Osteoblast (primary cell): ENCODE data around the gene MAPKAPK3. TPM values are rescaled to one million over a fixed set of nuclear protein-coding genes. Genes with fewer than 3 reads are reported as not detected.
A peak's percentile ranks its signal among the peaks of the same experiment; 100 is the strongest.

ENCODE experiments used
- DNase-seq: peaks from one replicate; pipeline ENCODE4 v3.0.0; 2011; ENCODE audit warnings: low spot score, mixed read lengths; ENCODE audit not compliant: insufficient read length; ENCODE audit errors: missing footprints
- H2AFZ ChIP-seq: 2 replicates; pipeline ENCODE4 v1.6.0; 2011; ENCODE audit warnings: mild to moderate bottlenecking, low read length
- H3K27ac ChIP-seq: 2 replicates; pipeline ENCODE4 v1.5.1; 2011; ENCODE audit warnings: mild to moderate bottlenecking, low read depth, low read length, moderate library complexity
- H3K27me3 ChIP-seq: 2 replicates; pipeline ENCODE4 v1.6.0; 2012; ENCODE audit warnings: mild to moderate bottlenecking, control low read depth, inconsistent platforms, low read length, moderate library complexity; ENCODE audit not compliant: insufficient read depth
- H3K36me3 ChIP-seq: 2 replicates; pipeline ENCODE4 v1.5.1; 2011; ENCODE audit warnings: mild to moderate bottlenecking, low read length, control low read depth, moderate library complexity; ENCODE audit not compliant: insufficient read depth
- H3K4me1 ChIP-seq: 2 replicates; pipeline ENCODE4 v1.5.1; 2011; ENCODE audit warnings: mild to moderate bottlenecking, low read length, control low read depth, moderate library complexity; ENCODE audit not compliant: insufficient read depth
- H3K4me2 ChIP-seq: 2 replicates; pipeline ENCODE4 v1.6.0; 2011; ENCODE audit warnings: mild to moderate bottlenecking, low read length; ENCODE audit not compliant: insufficient read depth
- H3K4me3 ChIP-seq: fragments of 200-600 bp; sonication (generic); 3 replicates; pipeline ENCODE4 v1.5.1; 2012; ENCODE audit warnings: mild to moderate bottlenecking, low read length, inconsistent platforms; ENCODE audit not compliant: insufficient read depth
- H3K79me2 ChIP-seq: 2 replicates; pipeline ENCODE4 v1.6.0; 2012; ENCODE audit warnings: mild to moderate bottlenecking, low read length, control low read depth, inconsistent platforms; ENCODE audit not compliant: insufficient read depth
- H3K9me3 ChIP-seq: 2 replicates; pipeline ENCODE4 v1.5.1; 2011; ENCODE audit warnings: low read depth, low read length, control low read depth
- H4K20me1 ChIP-seq: 2 replicates; pipeline ENCODE4 v1.6.0; 2012; ENCODE audit warnings: mild to moderate bottlenecking, low read length, control low read depth; ENCODE audit not compliant: insufficient read depth
- total RNA-seq: library from RNA; depleted of rRNA; stranded (reverse); fragments of >200 nt; gene quantifications from 2 replicates; pipeline ENCODE4 v1.2.3, GENCODE V29; 2012
- TF ChIP-seq, protein P1 (sequence below): IDR thresholded peaks from 2 replicates; pipeline ENCODE4 v1.5.1; 2011; ENCODE audit warnings: mild to moderate bottlenecking, low read depth, low read length, moderate library complexity; ENCODE audit errors: extremely low read depth

MAPKAPK3 gene
- total RNA-seq, 1 donor = 56.5 TPM

DNA sequence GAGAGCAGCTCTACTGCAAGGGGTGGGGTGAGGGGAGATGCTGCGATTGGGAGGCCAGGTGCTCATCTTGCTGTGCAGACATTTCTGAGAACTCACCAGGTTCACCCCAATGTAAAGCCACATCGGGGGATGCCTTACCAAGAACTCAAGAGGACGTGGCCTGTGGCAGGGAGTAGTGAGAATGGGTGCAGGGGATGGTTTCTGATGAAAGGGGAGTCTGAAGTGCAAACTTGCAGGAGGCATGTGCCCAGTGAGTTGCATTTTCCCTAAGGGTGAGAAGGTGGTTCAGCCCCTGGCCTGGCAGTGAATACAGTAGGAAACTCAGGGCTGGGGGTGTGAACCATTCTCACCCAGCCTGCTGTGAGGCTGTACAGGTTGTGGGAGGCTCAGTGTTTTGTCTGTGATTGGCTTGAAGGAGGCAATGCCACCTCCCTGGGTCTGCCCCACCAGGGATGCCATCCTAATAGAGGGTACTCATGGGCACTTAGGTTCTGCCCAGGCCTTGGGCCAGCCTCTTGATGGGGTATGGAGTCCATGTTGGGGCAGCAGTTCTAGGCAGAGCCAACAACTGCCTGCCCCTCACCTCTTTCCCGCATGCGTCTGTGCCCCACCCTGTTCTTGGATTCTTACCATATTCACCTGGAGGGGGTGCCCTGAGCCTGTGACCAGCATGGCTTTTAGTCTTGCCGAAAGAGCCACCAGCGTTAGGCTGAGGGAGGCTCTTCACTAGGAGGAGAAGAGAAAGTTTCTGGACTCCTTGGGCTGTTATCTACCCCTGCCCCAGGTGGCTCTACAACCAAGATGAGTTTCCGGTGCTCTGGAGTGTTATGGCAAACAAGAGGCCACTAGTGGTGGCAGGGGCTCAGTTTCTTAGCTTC is 43.1 kb upstream of the MAPKAPK3 start:
- Histone ChIP-seq H4K20me1 (no peaks in the 10 kb centered on the region), H2AFZ (no peak overlapping the region), H3K27me3 (no peaks in the 10 kb centered on the region), H3K27ac (no peak overlapping the region), H3K4me3 (no peak overlapping the region), H3K79me2 (peaks cover 16% of the 10 kb centered on the region), H3K4me1 (peaks cover 8% of the 10 kb centered on the region), H3K4me2 (no peak overlapping the region), H3K9me3 (no peaks in the 10 kb centered on the region), H3K36me3 (peaks cover 20% of the 10 kb centered on the region)
- DNase-seq = peak; percentile 27
- TF ChIP-seq, protein P1, sequence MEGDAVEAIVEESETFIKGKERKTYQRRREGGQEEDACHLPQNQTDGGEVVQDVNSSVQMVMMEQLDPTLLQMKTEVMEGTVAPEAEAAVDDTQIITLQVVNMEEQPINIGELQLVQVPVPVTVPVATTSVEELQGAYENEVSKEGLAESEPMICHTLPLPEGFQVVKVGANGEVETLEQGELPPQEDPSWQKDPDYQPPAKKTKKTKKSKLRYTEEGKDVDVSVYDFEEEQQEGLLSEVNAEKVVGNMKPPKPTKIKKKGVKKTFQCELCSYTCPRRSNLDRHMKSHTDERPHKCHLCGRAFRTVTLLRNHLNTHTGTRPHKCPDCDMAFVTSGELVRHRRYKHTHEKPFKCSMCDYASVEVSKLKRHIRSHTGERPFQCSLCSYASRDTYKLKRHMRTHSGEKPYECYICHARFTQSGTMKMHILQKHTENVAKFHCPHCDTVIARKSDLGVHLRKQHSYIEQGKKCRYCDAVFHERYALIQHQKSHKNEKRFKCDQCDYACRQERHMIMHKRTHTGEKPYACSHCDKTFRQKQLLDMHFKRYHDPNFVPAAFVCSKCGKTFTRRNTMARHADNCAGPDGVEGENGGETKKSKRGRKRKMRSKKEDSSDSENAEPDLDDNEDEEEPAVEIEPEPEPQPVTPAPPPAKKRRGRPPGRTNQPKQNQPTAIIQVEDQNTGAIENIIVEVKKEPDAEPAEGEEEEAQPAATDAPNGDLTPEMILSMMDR = no peak

DNA sequence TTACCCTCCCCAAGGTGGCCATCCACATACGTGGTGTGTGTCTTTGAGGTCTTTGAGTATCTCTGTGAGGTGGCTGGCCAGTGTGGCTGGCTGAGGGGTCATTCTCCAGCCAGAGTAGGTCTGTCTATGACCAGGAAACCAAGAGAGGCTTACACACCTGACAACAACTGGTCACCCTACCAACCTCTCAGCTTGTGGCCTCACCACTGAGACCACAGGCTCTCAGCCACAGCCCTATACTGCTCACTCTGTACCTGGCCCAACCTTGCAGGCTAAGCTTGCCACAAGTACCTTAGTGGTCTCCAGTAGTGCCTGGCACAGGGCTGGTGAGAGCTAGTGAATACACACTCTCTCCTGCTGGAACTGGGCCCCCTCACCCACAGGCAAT is 42.5 kb upstream of the MAPKAPK3 start:
- Histone ChIP-seq H2AFZ (no peak overlapping the region), H3K79me2 (peaks cover 15% of the 10 kb centered on the region), H3K4me2 (no peak overlapping the region), H3K27me3 (no peaks in the 10 kb centered on the region), H3K4me1 (peaks cover 8% of the 10 kb centered on the region), H3K4me3 (no peak overlapping the region), H3K9me3 (no peaks in the 10 kb centered on the region), H3K36me3 (peaks cover 20% of the 10 kb centered on the region), H4K20me1 (no peaks in the 10 kb centered on the region), H3K27ac (no peak overlapping the region)
- peak; percentile 21 for DNase-seq
- TF ChIP-seq, protein P1 = no peak

DNA sequence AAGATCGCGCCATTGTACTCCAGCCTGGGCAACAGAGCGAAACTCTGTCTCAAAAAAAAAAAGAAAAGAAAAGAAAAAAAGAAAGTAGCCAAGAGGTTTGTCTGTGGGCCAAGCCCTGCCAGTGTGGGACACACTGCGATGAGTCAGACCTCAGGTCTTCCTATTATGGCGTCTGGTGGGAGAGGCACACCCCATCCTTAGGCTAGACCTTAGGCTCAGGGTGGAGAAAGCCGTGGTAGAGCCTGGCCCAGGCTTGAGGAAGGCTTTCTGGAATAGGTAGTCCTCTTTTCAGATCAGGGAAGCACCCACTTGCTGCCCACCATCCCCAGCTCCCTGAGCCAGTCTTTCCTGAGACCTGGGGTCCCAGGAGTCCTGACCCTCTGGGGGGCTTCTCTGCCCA is 41.6 kb upstream of the MAPKAPK3 start:
- TF ChIP-seq, protein P1 = no peak
- H3K79me2 ChIP-seq = peaks cover 6% of the 10 kb centered on the region
- H3K27me3 ChIP-seq = no peaks in the 10 kb centered on the region
- no peak overlapping the region for H3K4me3 ChIP-seq
- H4K20me1 ChIP-seq = no peaks in the 10 kb centered on the region
- DNase-seq = peak; percentile 78
- peaks cover 20% of the 10 kb centered on the region for H3K36me3 ChIP-seq
- H2AFZ ChIP-seq = no peak overlapping the region
- H3K9me3 ChIP-seq = no peaks in the 10 kb centered on the region
- no peak overlapping the region for H3K27ac ChIP-seq
- H3K4me1 ChIP-seq = peaks cover 3% of the 10 kb centered on the region
- no peak overlapping the region for H3K4me2 ChIP-seq

DNA sequence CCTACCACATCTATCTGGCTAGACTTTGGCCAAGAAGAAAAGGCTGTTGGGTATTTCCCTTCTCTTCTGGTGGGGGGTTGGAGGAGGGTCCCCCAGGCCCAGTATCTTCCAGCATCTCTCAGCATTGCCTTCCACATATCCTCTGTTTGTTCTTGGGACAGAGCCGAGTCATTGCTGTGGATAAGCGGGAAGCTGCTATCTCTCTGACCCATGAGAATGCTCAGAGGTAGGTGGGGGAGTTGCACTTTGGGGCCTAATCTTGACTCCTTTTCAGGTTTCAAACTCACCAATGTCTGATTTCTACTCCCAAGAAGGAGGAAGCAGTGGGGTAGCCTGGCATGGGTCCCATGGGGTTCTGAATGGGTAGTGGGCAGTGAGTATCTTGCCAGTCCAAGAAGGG is 39.6 kb upstream of the MAPKAPK3 start:
- DNase-seq = no peak
- Histone ChIP-seq H3K27ac (no peak overlapping the region), H4K20me1 (no peaks in the 10 kb centered on the region), H3K36me3 (peaks cover 28% of the 10 kb centered on the region), H2AFZ (no peak overlapping the region), H3K4me2 (no peak overlapping the region), H3K9me3 (no peaks in the 10 kb centered on the region), H3K79me2 (no peaks in the 10 kb centered on the region), H3K27me3 (no peaks in the 10 kb centered on the region), H3K4me1 (no peaks in the 10 kb centered on the region), H3K4me3 (no peak overlapping the region)
- TF ChIP-seq, protein P1 = no peak
